ENCODE data around the gene ZNF19. TPM values are rescaled to one million over a fixed set of nuclear protein-coding genes. Genes with fewer than 3 reads are reported as not detected.

Gene ZNF19
- total RNA-seq, 1 donor from 2014 or later = 3.8 TPM

Other genes starting within 250 kb of the ZNF19 start
- gene CMTR2, start 199.9 kb downstream of the ZNF19 start, total RNA-seq = 9.3 TPM
- not detected for gene CALB2, start 130.6 kb downstream of the ZNF19 start, total RNA-seq
- not detected for gene TLE7, start 47.3 kb downstream of the ZNF19 start, total RNA-seq
- gene ZNF23, start 27.1 kb downstream of the ZNF19 start, total RNA-seq = 2.5 TPM
- gene CHST4, start 37.1 kb upstream of the ZNF19 start, total RNA-seq = 3.9 TPM
- gene TAT, start 87.8 kb upstream of the ZNF19 start, total RNA-seq = 2,689 TPM
- 6.0 TPM for gene MARVELD3, start 136.9 kb upstream of the ZNF19 start, total RNA-seq
- 2.6 TPM for gene PHLPP2, start 235.4 kb upstream of the ZNF19 start, total RNA-seq

Measured in left lobe of liver (tissue), 1 donor.